Activated CD4-positive, alpha-beta T cell treated with anti-CD3 and anti-CD28 coated beads, Interleukin-10, Interleukin-2, amounts not matched to agents 100 ng/mL and 50 ng/mL, durations not matched to agents 16 hours and 8 hours (primary cell): Measurements from ENCODE around the gene ZNF407.

ENCODE experiments used
- DNase-seq: peaks from one replicate; pipeline ENCODE4 v3.0.0-alpha.2; 2020

ZNF407 gene

GRCh38 chr18:75110311-75110710 lies 512.6 kb downstream of the ZNF407 start:
- no peak for DNase-seq

- no peak for DNase-seq
Measured at GRCh38 chr18:75110846-75111415, 513.3 kb downstream of the ZNF407 start.

- no peak for DNase-seq
Measured at GRCh38 chr18:75111760-75112159, 514.1 kb downstream of the ZNF407 start.

GRCh38 chr18:75112186-75113096 lies 514.8 kb downstream of the ZNF407 start:
- DNase-seq: no peak

GRCh38 chr18:75113455-75113854 lies 515.8 kb downstream of the ZNF407 start:
- DNase-seq: no peak

GRCh38 chr18:75114231-75114764 lies 516.6 kb downstream of the ZNF407 start:
- no peak for DNase-seq
